Thyroid gland (tissue), 4 donors: ENCODE results near the gene TMEM121. TPM values are rescaled to one million over a fixed set of nuclear protein-coding genes. Genes with fewer than 3 reads are reported as not detected.
"Not testable (repeated sequence)": the region's sequence is repeated elsewhere in the genome, so short reads cannot be mapped to it uniquely, and the experiment has no call there.

ENCODE experiments used
- DNase-seq, 2 donors: peaks; one replicate each; pipeline ENCODE4 v3.0.0-alpha.2; 2019
- H3K27ac ChIP-seq, 3 donors: fragments of 200-600 bp; sonication (generic); 1 replicate in 2 of 3; 2 replicates in 1 of 3; pipeline ENCODE4 v1.5.1; 2016 to 2019; ENCODE audit warnings: mild to moderate bottlenecking in 1 of 3, moderate library complexity in 1 of 3
- H3K27me3 ChIP-seq: fragments of 200-600 bp; sonication (generic); one replicate; pipeline ENCODE4 v1.5.1; 2019
- H3K36me3 ChIP-seq, 2 donors: fragments of 200-600 bp; sonication (generic); one replicate each; pipeline ENCODE4 v1.5.1; 2016 to 2019
- H3K4me1 ChIP-seq, 2 donors: fragments of 200-600 bp; sonication (generic); one replicate each; pipeline ENCODE4 v1.5.1; 2017 to 2019
- H3K4me3 ChIP-seq, 3 donors: fragments of 200-600 bp; sonication (generic); replicated peaks in 1 of 3; 1 replicate in 2 of 3; 2 replicates in 1 of 3; pipeline ENCODE4 v1.5.1; 2016; ENCODE audit warnings: mild to moderate bottlenecking in 1 of 3
- H3K9me3 ChIP-seq: fragments of 200-600 bp; sonication (generic); one replicate; pipeline ENCODE4 v1.5.1; 2017
- CTCF ChIP-seq, 6 experiments: fragments of 200-600 bp in 3 of 6; fragments of 450-650 bp in 3 of 6; sonication (generic) in 3 of 6; IDR thresholded peaks; one replicate each; pipeline ENCODE4 v1.5.1; 2016 to 2019; ENCODE audit warnings: antibody characterized with exemption in 6 of 6, mild to moderate bottlenecking in 2 of 6, inconsistent platforms in 1 of 6, moderate library complexity in 1 of 6
- POLR2A ChIP-seq, 2 donors: fragments of 450-650 bp; IDR thresholded peaks; one replicate each; pipeline ENCODE4 v1.6.1; 2017; ENCODE audit warnings: antibody characterized with exemption in 2 of 2, mild to moderate bottlenecking in 2 of 2, moderate library complexity in 1 of 2
- WGBS, 2 donors: methylation state at CpG; one replicate each; pipeline ENCODE4 v1.1.5; 2017; 5-methylcytosine and 5-hydroxymethylcytosine counted together
- intact Hi-C: fragments of 100-400 bp; cut with DNase I; formaldehyde crosslinking; loops from one replicate; pipeline ENCODE4 v1.15.1; 2023
- total RNA-seq, 4 donors: library from RNA; depleted of rRNA; stranded (reverse); fragments of >200 nt; gene quantifications; one replicate each; pipeline ENCODE4 v1.2.3, GENCODE V29; 2016

TMEM121 gene
- total RNA-seq, 4 donors from 2014 or later, result 9.3 to 19.1 (median 15.2) TPM

- H3K4me1 ChIP-seq, H3K36me3 ChIP-seq, H3K9me3 ChIP-seq, intact Hi-C loops, H3K27ac ChIP-seq, DNase-seq, H3K27me3 ChIP-seq, H3K4me3 ChIP-seq: not testable (repeated sequence)
- no CpG with 5 or more reads among the region's 17 CpGs for WGBS, 2 donors
Observed at GRCh38 chr14:105575016-105575700, 48.8 kb downstream of the TMEM121 start.

GRCh38 chr14:105576525-105577088 is 50.2 kb downstream of the TMEM121 start:
- WGBS, 2 donors, result 87 to 88% methylated on average over 2 of the region's 2 CpGs
- no peak for DNase-seq
- H3K27me3 ChIP-seq, result no peaks in the 10 kb centered on the region
- intact Hi-C loops, result no loop called here
- no peaks in the 10 kb centered on the region for H3K36me3 ChIP-seq
- no peak overlapping the region for H3K27ac ChIP-seq
- H3K4me1 ChIP-seq, result no peaks in the 10 kb centered on the region
- no peak overlapping the region for H3K4me3 ChIP-seq
- no peaks in the 10 kb centered on the region for H3K9me3 ChIP-seq
- TF ChIP-seq CTCF (IDR thresholded peaks at IDR 0.05), result no peak
- TF ChIP-seq POLR2A (IDR thresholded peaks at IDR 0.05), result no peak

- Histone ChIP-seq H3K9me3 (no peaks in the 10 kb centered on the region), H3K4me3 (no peak overlapping the region), H3K4me1 (no peaks in the 10 kb centered on the region), H3K27ac (no peak overlapping the region), H3K36me3 (no peaks in the 10 kb centered on the region), H3K27me3 (no peaks in the 10 kb centered on the region)
- 90 to 95% methylated on average over 7 to 9 of the region's 14 CpGs for WGBS, 2 donors
- TF ChIP-seq CTCF (IDR thresholded peaks at IDR 0.05) (no peak), POLR2A (IDR thresholded peaks at IDR 0.05) (no peak)
- intact Hi-C loops, result no loop called here
- DNase-seq, result no peak
Observed at GRCh38 chr14:105577314-105577861, 51.0 kb downstream of the TMEM121 start.

- no peaks in the 10 kb centered on the region for H3K9me3 ChIP-seq
- H3K27me3 ChIP-seq, result no peaks in the 10 kb centered on the region
- DNase-seq, result no peak
- no peaks in the 10 kb centered on the region for H3K36me3 ChIP-seq
- TF ChIP-seq POLR2A (IDR thresholded peaks at IDR 0.05) (no peak), CTCF (IDR thresholded peaks at IDR 0.05) (no peak)
- intact Hi-C loops, result no loop called here
- H3K4me1 ChIP-seq, result no peaks in the 10 kb centered on the region
- H3K27ac ChIP-seq, result no peak overlapping the region
- no peak overlapping the region for H3K4me3 ChIP-seq
Observed at GRCh38 chr14:105578070-105578469, 51.7 kb downstream of the TMEM121 start.

GRCh38 chr14:105579221-105579620 is 52.8 kb downstream of the TMEM121 start:
- H3K9me3 ChIP-seq, DNase-seq, H3K4me1 ChIP-seq, H3K27me3 ChIP-seq, intact Hi-C loops, H3K36me3 ChIP-seq, H3K4me3 ChIP-seq, H3K27ac ChIP-seq: not testable (repeated sequence)
- no CpG with 5 or more reads among the region's 15 CpGs for WGBS, 2 donors

Other genes with a start within 250 kb of the TMEM121 start
- 10 to 100 TPM; 44.5 to 99.6 (median 56.2) TPM for gene BRF1, start 225.6 kb upstream of the TMEM121 start, total RNA-seq
- 10 to 100 TPM; 54.6 to 85.2 (median 72.1) TPM for gene PACS2, start 211.8 kb upstream of the TMEM121 start, total RNA-seq
- under 1 TPM in 3 of 4 donors, not detected in 1; 0.22 to 0.81 (median 0.33) TPM for gene TEX22, start 128.0 kb upstream of the TMEM121 start, total RNA-seq
- gene MTA1, start 106.8 kb upstream of the TMEM121 start, total RNA-seq, result 100 to 1,000 TPM in 2 of 4 donors, 10 to 100 TPM in 2; 66.2 to 111 (median 90.0) TPM
- 100 to 1,000 TPM; 101 to 160 (median 136) TPM for gene CRIP2, start 51.8 kb upstream of the TMEM121 start, total RNA-seq
- gene CRIP1, start 39.7 kb upstream of the TMEM121 start, total RNA-seq, result 10 to 100 TPM in 3 of 4 donors, 1 to 10 TPM in 1; 6.0 to 30.8 (median 18.5) TPM
- gene TEDC1, start 35.3 kb upstream of the TMEM121 start, total RNA-seq, result 10 to 100 TPM in 2 of 4 donors, 1 to 10 TPM in 2; 3.4 to 13.9 (median 8.5) TPM